DMS79 (cell line): ENCODE data around the gene SULT6B1.

Source experiments
- DNase-seq: peaks from one replicate; lab custom pipeline; 2025; lab: John Stamatoyannopoulos, UW

The SULT6B1 gene

DNA sequence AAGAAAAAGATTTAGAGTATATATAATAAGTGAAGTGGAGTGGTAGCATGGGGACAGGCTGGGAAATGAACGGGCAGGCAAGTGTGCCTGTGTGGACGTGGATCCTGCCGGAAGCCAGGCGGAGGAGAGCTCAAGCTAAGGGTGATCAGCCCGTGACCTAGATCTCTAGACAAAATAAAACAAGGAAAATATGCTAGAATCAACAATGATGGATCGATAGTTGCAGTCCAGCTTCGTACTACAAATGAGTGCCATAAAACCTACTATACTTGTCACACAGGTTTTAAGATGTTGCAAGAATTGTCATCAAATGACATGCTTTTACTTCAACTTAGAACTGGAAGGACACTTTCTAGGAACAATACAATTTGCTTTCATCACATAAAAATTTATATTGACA lies 40.1 kb downstream of the SULT6B1 start:
- no peak for DNase-seq

DNA sequence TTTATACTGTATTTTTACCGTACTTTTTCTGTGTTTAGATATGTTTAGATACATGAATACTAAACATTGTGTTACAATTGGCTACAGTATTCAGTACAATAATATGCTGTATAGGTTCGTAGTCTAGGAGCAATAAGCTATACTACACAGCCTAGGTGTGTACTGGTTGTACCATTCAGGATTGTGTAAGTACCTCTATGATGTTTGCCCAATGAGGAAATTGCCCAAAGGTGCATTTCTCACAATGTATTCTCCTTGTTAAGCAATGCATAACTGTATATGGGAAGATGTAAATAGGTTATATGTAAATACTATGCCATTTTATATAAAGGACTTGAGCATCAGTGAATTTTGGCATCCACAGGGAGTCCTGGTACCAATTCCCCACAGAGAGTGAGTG lies 42.4 kb downstream of the SULT6B1 start:
- no peak for DNase-seq

DNA sequence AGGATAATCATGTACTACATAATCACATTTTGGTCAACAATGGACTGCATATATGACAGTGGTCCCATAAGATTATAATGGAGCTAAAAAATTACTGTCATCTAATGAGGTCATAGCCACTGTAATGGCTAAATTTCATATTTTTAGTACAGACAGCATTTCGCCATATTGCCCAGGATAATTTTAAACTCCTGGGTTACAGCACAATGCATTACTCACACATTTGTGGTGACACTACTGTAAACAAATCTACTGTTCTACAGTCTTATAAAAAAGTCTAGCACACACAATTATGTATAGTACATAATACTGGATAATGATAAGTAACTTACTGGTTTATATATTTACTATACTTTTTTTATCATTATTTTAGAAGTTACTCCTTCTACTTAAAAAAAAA lies 44.5 kb downstream of the SULT6B1 start:
- no peak for DNase-seq

DNA sequence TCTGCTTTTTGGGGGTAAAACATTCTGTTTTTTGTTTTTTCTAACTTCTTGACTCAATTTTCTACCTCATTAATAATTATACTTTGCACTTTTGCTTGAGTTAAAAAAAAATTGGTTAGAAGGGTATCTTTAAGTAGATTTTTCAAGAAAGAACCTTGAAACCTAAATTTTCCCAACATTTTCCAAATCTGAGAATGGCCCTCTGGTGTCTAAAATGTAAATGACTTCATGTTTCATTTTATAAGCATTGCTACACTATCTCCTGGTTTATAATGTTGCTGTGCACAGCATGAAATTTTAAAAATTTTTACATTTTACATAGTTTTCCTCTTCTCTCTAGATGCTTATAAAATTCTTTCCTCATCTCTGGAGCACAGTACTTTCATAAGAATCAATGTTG lies 45.9 kb downstream of the SULT6B1 start:
- DNase-seq: no peak

DNA sequence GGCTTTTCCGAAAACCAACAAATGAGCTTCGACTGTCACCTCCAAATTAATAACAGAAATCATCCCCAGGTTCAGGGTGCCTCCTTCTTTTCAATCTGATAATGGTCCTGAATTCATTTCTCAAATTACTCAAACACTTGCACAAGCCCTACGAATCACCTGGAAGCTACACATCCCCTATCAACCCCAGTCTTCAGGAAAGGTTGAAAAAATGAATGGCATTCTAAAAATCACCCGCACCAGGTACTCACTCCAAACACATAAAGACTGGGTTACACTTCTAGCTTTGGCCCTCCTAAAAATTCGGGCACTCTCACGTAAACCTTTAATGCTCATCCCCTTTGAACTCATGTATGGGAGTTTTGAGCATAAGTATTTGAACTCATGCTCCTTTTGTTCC lies 55.6 kb downstream of the SULT6B1 start:
- no peak for DNase-seq

DNA sequence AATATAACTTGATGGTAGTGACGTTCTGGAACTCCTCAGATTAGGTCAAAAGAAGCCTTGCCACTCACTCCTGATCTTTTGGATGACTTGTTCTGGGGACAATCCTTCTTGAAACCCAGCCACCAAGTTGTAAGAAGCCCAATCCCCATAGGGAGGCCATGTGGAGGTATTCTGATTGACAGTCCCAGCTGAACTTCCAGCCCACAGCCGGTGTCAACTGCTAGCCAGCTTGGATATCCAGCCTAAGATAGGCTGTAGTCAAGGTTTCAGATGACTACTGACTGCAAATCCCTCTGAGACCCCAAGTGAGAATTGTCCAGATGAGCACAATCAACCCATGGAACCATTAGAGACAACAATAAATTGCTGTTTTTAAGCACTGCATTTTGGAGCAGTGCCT lies 63.1 kb downstream of the SULT6B1 start:
- DNase-seq: no peak

DNA sequence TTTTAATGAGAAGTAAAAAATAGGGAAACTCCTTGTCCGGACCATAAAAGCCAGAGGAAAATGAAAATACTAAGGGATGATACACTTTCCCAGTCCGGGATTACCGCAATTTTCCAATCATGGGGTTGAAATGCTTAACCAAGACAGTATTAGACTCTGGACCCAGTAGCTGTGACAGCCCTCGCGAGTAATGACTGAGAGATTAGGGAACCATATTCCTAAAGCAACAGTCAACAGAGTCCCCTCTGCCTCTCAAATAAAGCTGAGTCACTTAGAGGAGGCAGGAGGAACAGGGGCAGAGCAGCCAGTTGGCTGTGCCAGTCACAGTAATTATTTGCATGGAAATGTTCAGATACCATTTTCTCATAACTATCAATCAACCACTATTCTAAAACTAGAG lies 69.3 kb downstream of the SULT6B1 start:
- DNase-seq: no peak
